GM19023 (cell line): ENCODE measurements around the gene EFNB2.

Experiments
- ATAC-seq: cut with Tn5 transposase; IDR thresholded peaks from one replicate; pipeline ENCODE4 v1.9.1; 2021; ENCODE audit warnings: mild to moderate bottlenecking, moderate library complexity; ENCODE audit not compliant: unreplicated experiment

Gene EFNB2

GRCh38 chr13:106455777-106456176 lies 79.7 kb downstream of the EFNB2 start:
- no peak for ATAC-seq

DNA sequence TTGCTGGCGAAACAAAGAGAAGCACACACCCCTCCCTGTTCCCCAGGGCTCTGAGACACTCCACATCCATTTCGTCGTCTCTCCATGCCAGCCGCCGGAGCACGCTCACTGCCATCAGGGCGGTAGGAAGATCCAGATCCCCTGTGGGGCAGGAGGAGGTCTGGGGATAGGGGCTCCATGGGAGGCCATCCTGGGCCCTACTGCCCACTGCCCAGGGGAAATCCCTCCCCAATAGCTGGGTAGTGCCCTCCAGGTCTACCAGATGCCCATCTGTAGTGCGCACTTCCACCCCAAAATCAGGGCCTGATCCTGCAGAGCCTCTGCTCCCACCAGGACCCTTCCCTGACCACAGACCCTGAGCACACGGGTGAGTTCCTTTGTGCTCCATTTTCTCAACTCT lies 80.3 kb downstream of the EFNB2 start:
- no peak for ATAC-seq

- ATAC-seq = no peak
Observed at GRCh38 chr13:106453101-106453500, 82.4 kb downstream of the EFNB2 start.

- no peak for ATAC-seq
Observed at GRCh38 chr13:106450991-106451390, 84.5 kb downstream of the EFNB2 start.

GRCh38 chr13:106449096-106449495 lies 86.4 kb downstream of the EFNB2 start:
- no peak for ATAC-seq

DNA sequence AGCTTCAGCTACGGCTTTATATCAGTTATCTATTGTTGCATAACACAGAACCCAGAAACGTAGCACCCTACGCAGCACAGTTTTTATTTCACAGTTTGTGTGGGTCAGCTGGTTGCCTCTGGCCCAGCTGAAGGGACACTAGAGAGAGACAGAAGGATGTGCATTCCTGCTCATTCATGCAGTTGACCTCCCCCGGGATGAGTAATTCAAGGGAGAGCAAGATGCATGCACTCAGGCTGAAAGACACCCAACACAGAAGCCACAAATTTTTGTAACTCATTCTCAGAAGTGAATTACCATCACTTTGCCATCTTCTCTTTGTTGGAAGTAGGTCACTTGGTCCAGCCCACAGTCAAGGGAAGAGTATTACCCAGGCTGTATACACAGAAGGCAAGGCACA lies 89.5 kb downstream of the EFNB2 start:
- ATAC-seq = no peak

DNA sequence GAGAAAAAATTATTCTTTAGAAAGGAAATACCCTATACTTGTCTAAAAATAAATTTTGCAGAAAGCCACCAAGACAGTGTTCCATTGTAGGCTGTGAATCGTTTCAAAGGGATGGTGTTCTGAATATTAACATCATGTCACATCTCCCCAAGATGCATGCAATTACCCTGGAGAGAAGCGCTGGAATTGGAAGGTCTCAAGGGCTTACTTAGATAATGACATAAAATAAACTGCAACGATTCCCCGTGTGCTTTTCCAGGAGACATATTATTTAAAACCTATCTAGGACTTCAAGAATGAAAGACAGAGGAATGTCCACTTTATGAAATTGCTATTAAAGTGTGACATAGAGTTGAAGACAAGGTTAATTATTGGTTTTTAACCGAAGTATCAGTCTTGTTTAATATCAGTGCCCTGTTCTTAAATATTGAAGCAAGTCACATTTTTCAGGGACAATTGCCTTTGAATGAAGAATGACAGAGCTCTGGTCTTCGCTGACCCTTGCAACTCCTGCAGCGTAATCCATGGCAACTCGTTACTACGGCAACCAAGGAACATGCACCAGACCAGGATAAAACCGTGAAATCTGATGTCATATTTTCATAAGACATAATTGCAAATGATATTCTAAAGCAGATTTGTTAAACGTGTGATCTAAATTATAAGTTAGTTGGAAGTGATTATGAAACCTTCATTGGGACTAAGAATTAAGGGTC lies 91.7 kb downstream of the EFNB2 start:
- ATAC-seq = no peak

- ATAC-seq = no peak
Observed at GRCh38 chr13:106440866-106441265, 94.6 kb downstream of the EFNB2 start.
